Right renal cortex interstitium (tissue), 3 donors: ENCODE measurements around the gene SLC4A4. TPM values are rescaled to one million over a fixed set of nuclear protein-coding genes. Genes with fewer than 3 reads are reported as not detected.

Experiments
- DNase-seq, 3 donors: peaks; one replicate each; pipeline ENCODE4 v3.0.0-alpha.2; 2013; ENCODE audit warnings: low read depth in 3 of 3, low spot score in 2 of 3
- polyA plus RNA-seq, 3 donors: library from polyadenylated mRNA; unstranded; fragments of 120-200 nt; gene quantifications; one replicate each; pipeline ENCODE4 v1.2.1, GENCODE V29; 2013; ENCODE audit not compliant: insufficient read length in 3 of 3

Gene SLC4A4
- polyA plus RNA-seq, 3 donors = 70.0 to 77.2 (median 75.5) TPM

DNA sequence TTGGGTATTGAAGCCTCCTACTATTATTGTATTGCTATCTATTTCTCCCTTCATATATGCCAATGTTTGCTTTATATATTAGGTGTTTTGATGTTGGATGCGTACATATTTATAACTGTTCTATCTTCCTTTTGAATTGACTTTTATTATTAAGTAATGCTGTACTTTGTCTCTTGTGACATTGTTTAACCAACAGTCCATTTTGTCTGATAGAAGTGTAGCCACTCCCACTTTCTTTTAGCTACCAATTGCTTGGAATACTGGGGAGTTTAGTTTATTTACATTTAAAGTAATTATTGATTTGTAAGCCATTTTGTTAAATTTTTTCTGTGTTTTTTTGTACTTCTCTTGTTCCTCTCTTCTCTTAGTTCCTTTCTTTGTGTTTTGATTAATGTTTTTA lies 249.2 kb downstream of the SLC4A4 start:
- DNase-seq = no peak

- DNase-seq = no peak
Observed at GRCh38 chr4:71592793-71593192, 254.0 kb downstream of the SLC4A4 start.

DNA sequence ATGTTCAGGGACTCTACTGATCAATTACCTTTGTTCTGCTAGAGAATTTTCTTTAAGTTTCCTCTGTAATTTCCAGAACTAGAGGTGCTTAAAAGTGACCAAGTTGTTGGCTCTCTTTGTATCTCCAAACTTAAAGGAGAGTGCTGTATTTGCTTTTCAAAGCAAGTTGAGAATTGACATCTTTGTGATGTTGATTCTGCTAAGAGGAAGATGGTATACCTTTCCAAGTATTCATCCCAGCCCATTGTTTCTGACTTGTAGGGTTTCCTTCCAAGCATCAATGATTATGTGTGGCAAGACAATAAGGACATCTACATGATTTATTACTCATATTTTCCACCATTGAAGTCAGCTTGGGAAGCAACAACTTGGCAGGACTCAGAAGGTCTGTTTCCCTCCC lies 254.5 kb downstream of the SLC4A4 start:
- DNase-seq = no peak

- DNase-seq = no peak
Observed at GRCh38 chr4:71595576-71596108, 256.8 kb downstream of the SLC4A4 start.

- DNase-seq = no peak
Observed at GRCh38 chr4:71599578-71599977, 260.8 kb downstream of the SLC4A4 start.

DNA sequence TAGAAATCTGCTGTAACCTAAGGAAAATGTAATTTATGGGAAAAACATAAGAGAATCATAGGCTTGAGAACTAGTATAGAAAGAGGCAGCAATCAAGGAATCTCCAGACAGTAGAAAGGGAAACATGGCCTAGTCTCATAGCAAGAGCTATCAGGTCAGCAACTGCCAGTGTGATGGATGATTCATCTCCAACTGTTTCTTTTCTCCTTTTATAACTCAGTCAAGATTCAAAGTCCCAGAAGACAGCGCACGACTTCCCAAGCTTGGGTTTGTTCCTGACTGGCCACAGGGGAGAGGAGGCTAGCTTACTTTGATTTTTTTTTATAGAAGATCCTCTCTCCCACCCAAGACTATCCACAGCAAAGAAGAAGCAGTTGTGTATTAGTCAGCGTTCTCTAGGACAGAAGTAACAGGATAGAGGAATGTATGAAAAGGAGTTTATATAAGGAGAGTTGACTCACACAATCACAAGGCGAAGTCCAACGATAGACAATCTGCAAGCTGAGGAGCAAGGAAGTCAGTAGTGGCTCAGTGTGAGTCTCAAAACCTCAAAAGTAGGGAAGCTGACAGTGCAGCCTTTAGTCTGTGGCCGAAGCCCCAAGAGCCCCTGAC lies 263.6 kb downstream of the SLC4A4 start:
- no peak for DNase-seq

- no peak for DNase-seq
Observed at GRCh38 chr4:71604785-71605184, 266.0 kb downstream of the SLC4A4 start.

- DNase-seq = no peak
Observed at GRCh38 chr4:71607109-71607508, 268.3 kb downstream of the SLC4A4 start.

GRCh38 chr4:71607780-71608677 lies 269.2 kb downstream of the SLC4A4 start:
- DNase-seq = no peak

GRCh38 chr4:71608678-71609071 lies 269.9 kb downstream of the SLC4A4 start:
- no peak for DNase-seq

DNA sequence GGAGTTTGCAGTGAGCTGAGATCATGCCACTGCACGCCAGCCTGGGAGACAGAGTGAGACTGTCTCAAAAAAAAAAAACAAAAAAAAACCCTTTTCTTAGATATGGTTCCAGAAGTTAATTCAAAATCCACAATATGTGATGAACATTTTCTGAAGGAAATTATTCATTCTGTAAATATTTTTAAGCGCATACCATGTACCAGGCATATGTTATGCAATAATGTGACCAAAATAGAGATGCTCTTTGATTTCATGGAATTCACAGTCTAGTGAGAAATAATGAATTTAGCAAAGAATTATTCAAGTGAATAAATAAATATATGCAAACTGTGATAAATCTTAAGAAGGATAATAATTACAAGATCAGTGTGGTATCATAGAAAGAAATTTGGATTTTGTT lies 270.3 kb downstream of the SLC4A4 start:
- no peak for DNase-seq

DNA sequence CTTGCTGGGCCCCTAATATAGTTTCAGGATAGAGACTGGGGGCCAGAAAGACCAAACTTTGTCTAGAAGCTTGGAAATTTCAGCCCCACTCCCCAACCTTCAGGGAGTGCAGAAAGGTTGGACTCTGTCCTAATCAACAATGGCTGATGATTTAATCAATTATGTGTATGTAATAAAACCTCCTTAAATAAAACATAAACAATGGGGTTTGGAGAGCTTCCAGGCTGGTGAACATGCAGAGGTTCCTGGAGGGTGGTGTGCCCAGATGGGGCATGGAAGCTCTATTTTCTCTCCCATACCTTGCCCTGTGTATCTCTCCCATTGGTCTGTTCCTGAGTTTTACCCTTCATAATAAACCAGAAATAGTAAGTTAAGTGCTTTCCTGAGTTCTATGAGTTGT lies 270.8 kb downstream of the SLC4A4 start:
- DNase-seq = no peak

GRCh38 chr4:71614621-71615020 lies 275.8 kb downstream of the SLC4A4 start:
- DNase-seq = no peak

DNA sequence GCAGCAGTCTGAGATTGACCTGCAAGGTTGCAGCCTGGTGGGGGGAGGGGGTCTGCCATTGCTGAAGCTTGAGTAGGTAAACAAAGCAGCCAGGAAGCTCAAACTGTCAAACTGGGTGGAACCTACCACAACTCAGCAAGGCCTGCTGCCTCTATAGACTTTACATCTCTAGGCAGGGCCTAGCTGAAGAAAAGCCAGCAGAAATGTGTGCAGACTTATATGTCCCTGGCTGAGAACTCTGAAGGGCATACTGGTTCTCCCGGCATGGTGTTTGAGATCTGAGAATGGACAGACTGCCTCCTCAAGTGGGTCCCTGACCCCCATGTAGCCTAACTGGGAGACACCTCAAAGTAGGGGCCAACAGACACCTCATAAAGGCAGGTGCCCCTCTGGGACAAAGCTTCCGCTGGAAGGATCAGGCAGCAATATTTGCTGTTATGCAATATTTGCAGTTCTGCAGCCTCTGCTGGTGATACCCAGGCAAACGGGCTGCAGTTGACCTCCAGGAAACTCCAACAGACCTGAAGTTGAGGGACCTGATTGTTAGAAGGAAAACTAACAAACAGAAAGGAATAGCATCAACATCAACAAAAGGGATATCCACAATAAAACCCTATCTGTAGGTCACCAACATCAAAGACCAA lies 277.5 kb downstream of the SLC4A4 start:
- no peak for DNase-seq
